Sigmoid colon (tissue), 7 donors: ENCODE results near the gene TMEM135. TPM values are rescaled to one million over a fixed set of nuclear protein-coding genes. Genes with fewer than 3 reads are reported as not detected.

Experiments
- DNase-seq: peaks from one replicate; pipeline ENCODE4 v3.0.0-alpha.2; 2019
- H3K27ac ChIP-seq, 4 donors: fragments of 200-600 bp; sonication (generic); one replicate each; pipeline ENCODE4 v1.5.1; 2016 to 2019; ENCODE audit warnings: mild to moderate bottlenecking in 1 of 4
- H3K27me3 ChIP-seq, 3 donors: fragments of 200-600 bp; sonication (generic); one replicate each; pipeline ENCODE4 v1.5.1; 2019; ENCODE audit warnings: mild to moderate bottlenecking in 1 of 3
- H3K36me3 ChIP-seq, 4 donors: fragments of 200-600 bp; sonication (generic); one replicate each; pipeline ENCODE4 v1.5.1; 2016 to 2019
- H3K4me1 ChIP-seq, 4 donors: fragments of 200-600 bp; sonication (generic); one replicate each; pipeline ENCODE4 v1.5.1; 2017 to 2019
- H3K4me3 ChIP-seq, 4 donors: fragments of 200-600 bp; sonication (generic); one replicate each; pipeline ENCODE4 v1.5.1; 2017 to 2019; ENCODE audit warnings: mild to moderate bottlenecking in 2 of 4, moderate library complexity in 1 of 4
- H3K9me3 ChIP-seq, 4 donors: fragments of 200-600 bp in 3 of 4; sonication (generic) in 3 of 4; one replicate each; pipeline versions ENCODE4 v1.5.1 to v1.6.1; 2013 to 2019
- EP300 ChIP-seq, 4 donors: sonication (generic); formaldehyde crosslinking; IDR thresholded peaks; one replicate each; pipeline ENCODE4 v1.6.1; 2017; ENCODE audit warnings: antibody characterized with exemption in 4 of 4
- POLR2A ChIP-seq, 2 donors: fragments of 450-650 bp; IDR thresholded peaks; one replicate each; pipeline ENCODE4 v1.6.1; 2016; ENCODE audit warnings: antibody characterized with exemption in 2 of 2, mild to moderate bottlenecking in 2 of 2, moderate library complexity in 2 of 2
- POLR2AphosphoS5 ChIP-seq, 4 donors: sonication (generic); formaldehyde crosslinking; IDR thresholded peaks; one replicate each; pipeline ENCODE4 v1.6.1; 2017; ENCODE audit warnings: antibody characterized with exemption in 4 of 4
- WGBS, 2 donors: extraction: QIAGEN DNeasy Blood & Tissue Kit; methylation state at CpG; one replicate each; pipeline ENCODE4 v1.1.7; 2013; 5-methylcytosine and 5-hydroxymethylcytosine counted together
- intact Hi-C: fragments of 100-400 bp; cut with DNase I; formaldehyde crosslinking; loops from one replicate; pipeline ENCODE4 v1.15.1; 2023
- polyA plus RNA-seq, 3 donors: library from polyadenylated mRNA; stranded (reverse); fragments of 200-250 nt; gene quantifications; one replicate each; pipeline ENCODE4 v1.2.3, GENCODE V29; 2013
- total RNA-seq, 4 donors: library from RNA; depleted of rRNA; stranded (reverse); fragments of >200 nt; gene quantifications; one replicate each; pipeline ENCODE4 v1.1.0, GENCODE V29; 2016
- TF ChIP-seq, protein P1 (sequence below), 4 experiments: fragments of 450-650 bp in 3 of 4; fragments of 200-600 bp in 1 of 4; IDR thresholded peaks; one replicate each; pipeline ENCODE4 v1.5.1; 2016 to 2019; ENCODE audit warnings: antibody characterized with exemption in 4 of 4, mild to moderate bottlenecking in 3 of 4, moderate library complexity in 2 of 4
- donor health status: healthy with polysubstance abuse.
- donor health status: Bipolar disorder and iron deficiency.
- donor health status: healthy.

TMEM135 gene
- total and polyA plus RNA-seq, 7 donors, result 4.8 to 36.2 (median 20.0) TPM

DNA sequence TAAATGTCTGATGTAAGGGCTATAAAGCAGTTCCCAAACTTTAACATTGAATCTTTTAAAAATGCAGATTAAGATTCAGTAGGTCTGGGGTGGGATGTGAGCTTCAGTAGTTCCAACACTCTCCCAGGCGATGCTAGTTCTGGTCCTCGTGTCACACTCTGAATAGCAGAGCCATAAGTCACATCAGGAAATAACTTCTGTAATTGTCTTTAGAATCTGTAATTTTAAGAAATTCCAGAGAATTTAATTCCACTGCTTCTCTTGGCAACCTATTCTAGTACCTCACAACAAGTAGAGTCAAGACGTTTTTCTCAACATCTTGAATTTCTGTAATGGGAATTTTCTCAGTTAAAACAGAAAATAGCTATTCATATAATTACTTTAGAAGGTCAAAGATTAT is 223.1 kb downstream of the TMEM135 start:
- peaks cover 0 to 19% (median 8%) of the 10 kb centered on the region in 4 donors for H3K4me1 ChIP-seq

DNA sequence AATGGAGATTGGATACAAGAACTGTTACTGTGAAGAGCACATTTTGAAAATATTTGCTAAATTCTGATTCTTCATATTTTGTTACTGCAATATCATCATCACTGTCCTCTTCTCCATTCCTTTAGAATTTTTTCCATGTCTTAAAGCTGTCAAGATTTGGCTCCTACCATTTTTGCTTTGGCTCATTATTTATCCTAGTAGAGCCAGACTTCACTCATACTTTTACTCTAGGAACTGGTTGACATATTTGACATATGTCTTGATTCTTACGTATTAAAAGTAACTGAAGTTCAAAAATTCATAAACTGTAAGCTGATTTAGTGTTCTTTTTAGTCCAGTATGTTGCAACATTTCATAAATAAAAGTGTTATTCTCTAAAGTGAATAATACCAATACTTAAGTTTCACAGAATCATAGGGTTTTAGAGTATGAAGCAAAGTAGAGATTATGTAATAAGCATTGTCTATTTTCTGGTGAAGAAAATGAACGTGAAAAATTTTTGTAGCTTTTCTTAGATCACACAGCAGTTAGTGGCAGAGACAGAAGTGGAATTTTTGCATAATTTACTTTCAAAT is 225.6 kb downstream of the TMEM135 start:
- Histone ChIP-seq H3K27ac (peak overlapping the region in 1 of 4 donors; percentile 16), H3K4me3 (no peak overlapping the region), H3K9me3 (no peaks in the 10 kb centered on the region), H3K4me1 (peaks cover 0 to 24% (median 12%) of the 10 kb centered on the region in 4 donors), H3K27me3 (no peaks in the 10 kb centered on the region), H3K36me3 (no peaks in the 10 kb centered on the region)
- 36 to 59% methylated on average over 2 of the region's 2 CpGs for WGBS, 2 donors
- no peak for DNase-seq
- intact Hi-C loops, result no loop called here
- TF ChIP-seq EP300 (IDR thresholded peaks at IDR 0.05) (no peak), POLR2AphosphoS5 (IDR thresholded peaks at IDR 0.05) (peak in 1 of 4 donors; percentile 7)

More for the DNA sequence above, 223.1 kb downstream of the TMEM135 start:
- Histone ChIP-seq H3K9me3 (no peaks in the 10 kb centered on the region), H3K27ac (no peak overlapping the region), H3K36me3 (no peaks in the 10 kb centered on the region), H3K27me3 (no peaks in the 10 kb centered on the region), H3K4me3 (no peak overlapping the region)
- intact Hi-C loops, result no loop called here
- TF ChIP-seq POLR2AphosphoS5 (IDR thresholded peaks at IDR 0.05), result no peak
- TF ChIP-seq EP300 (IDR thresholded peaks at IDR 0.05), result no peak
- no peak for TF ChIP-seq POLR2A (IDR thresholded peaks at IDR 0.05)
- TF ChIP-seq, protein P1, sequence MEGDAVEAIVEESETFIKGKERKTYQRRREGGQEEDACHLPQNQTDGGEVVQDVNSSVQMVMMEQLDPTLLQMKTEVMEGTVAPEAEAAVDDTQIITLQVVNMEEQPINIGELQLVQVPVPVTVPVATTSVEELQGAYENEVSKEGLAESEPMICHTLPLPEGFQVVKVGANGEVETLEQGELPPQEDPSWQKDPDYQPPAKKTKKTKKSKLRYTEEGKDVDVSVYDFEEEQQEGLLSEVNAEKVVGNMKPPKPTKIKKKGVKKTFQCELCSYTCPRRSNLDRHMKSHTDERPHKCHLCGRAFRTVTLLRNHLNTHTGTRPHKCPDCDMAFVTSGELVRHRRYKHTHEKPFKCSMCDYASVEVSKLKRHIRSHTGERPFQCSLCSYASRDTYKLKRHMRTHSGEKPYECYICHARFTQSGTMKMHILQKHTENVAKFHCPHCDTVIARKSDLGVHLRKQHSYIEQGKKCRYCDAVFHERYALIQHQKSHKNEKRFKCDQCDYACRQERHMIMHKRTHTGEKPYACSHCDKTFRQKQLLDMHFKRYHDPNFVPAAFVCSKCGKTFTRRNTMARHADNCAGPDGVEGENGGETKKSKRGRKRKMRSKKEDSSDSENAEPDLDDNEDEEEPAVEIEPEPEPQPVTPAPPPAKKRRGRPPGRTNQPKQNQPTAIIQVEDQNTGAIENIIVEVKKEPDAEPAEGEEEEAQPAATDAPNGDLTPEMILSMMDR (IDR thresholded peaks at IDR 0.05), result no peak
- WGBS, 2 donors, result 70 to 86% methylated on average over 3 of the region's 3 CpGs
- DNase-seq, result no peak

DNA sequence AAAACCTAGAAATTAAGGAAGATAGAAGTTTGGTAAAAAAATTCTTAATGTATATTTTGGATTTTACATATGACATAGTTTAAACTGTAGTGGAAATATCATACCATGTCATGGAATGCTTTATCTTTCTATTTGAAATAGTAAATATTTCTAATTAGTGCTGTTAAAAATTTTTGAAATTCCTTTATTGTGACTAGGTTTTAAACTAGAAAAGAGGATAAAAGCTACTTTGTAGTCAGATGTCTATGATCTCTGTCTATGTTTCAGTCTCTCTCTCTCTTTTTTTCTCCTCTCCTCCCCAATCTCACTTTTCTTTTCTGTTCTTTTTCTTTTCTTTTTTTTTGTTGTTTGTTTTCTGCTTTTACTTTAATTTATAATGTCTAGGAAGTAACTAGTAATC is 226.2 kb downstream of the TMEM135 start:
- no peak for DNase-seq
- H3K9me3 ChIP-seq, result no peaks in the 10 kb centered on the region
- TF ChIP-seq POLR2AphosphoS5 (IDR thresholded peaks at IDR 0.05), result no peak
- TF ChIP-seq, protein P1 (IDR thresholded peaks at IDR 0.05), result no peak
- TF ChIP-seq POLR2A (IDR thresholded peaks at IDR 0.05), result no peak
- TF ChIP-seq EP300 (IDR thresholded peaks at IDR 0.05), result no peak
- H3K27ac ChIP-seq, result peak overlapping the region in 1 of 4 donors; percentile 3
- H3K36me3 ChIP-seq, result no peaks in the 10 kb centered on the region
- intact Hi-C loops, result no loop called here
- no peaks in the 10 kb centered on the region for H3K27me3 ChIP-seq
- no peak overlapping the region for H3K4me3 ChIP-seq
- peaks cover 0 to 24% (median 12%) of the 10 kb centered on the region in 4 donors for H3K4me1 ChIP-seq

DNA sequence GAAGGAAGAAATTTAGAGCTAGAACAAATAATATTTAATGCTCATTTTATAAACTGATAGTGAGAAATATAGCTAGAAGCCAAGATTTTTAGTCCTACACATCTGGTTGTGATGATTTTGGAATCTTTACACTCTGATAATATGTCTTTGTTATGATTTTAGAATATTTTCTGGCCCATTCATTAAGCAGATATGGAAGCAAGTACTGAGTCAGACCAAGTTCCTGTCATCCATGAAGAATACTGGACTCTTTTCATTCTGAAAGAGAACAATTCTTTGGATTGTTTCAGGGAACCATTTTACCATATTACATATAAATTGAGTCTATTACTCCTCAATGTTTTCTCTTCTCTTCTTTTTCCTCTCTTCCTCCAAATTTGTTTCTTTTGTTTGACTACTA is 227.4 kb downstream of the TMEM135 start:
- no peaks in the 10 kb centered on the region for H3K27me3 ChIP-seq
- H3K9me3 ChIP-seq, result no peaks in the 10 kb centered on the region
- no peak for DNase-seq
- H3K4me3 ChIP-seq, result no peak overlapping the region
- TF ChIP-seq POLR2A (IDR thresholded peaks at IDR 0.05) (no peak), POLR2AphosphoS5 (IDR thresholded peaks at IDR 0.05) (no peak), EP300 (IDR thresholded peaks at IDR 0.05) (no peak)
- TF ChIP-seq, protein P1 (IDR thresholded peaks at IDR 0.05), result no peak
- peaks cover 0 to 24% (median 12%) of the 10 kb centered on the region in 4 donors for H3K4me1 ChIP-seq
- H3K27ac ChIP-seq, result no peak overlapping the region
- intact Hi-C loops, result no loop called here
- no peaks in the 10 kb centered on the region for H3K36me3 ChIP-seq

DNA sequence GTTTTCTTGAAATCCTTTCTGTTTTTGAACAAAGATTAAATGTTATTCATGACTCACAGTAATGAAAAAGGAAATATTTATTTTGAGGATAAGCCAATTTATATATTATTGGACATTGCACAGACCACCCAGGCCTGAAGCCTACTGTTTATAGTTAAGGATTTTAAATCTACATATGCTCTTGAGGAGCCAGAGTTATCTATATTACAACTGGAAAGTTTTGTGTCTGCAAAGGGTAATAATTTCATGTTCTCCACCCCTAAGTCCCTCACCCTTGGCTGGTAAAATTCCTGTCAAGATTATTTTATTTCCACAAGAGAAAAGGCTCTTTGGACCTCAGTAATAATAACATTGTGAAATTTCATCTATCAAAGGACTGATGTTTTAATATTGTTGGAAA is 228.2 kb downstream of the TMEM135 start:
- H3K27me3 ChIP-seq, result no peaks in the 10 kb centered on the region
- H3K36me3 ChIP-seq, result no peaks in the 10 kb centered on the region
- no peak overlapping the region for H3K27ac ChIP-seq
- no peak for DNase-seq
- TF ChIP-seq POLR2AphosphoS5 (IDR thresholded peaks at IDR 0.05) (no peak), POLR2A (IDR thresholded peaks at IDR 0.05) (no peak), EP300 (IDR thresholded peaks at IDR 0.05) (no peak)
- TF ChIP-seq, protein P1 (IDR thresholded peaks at IDR 0.05), result no peak
- no peak overlapping the region for H3K4me3 ChIP-seq
- no peaks in the 10 kb centered on the region for H3K9me3 ChIP-seq
- peaks cover 0 to 24% (median 12%) of the 10 kb centered on the region in 4 donors for H3K4me1 ChIP-seq
- intact Hi-C loops, result no loop called here
